DMS 273 (cell line): ENCODE data around the gene ADAMTS9.

ENCODE experiments used
- DNase-seq: peaks from one replicate; lab custom pipeline; 2025; ENCODE audit not compliant: unreplicated experiment; lab: John Stamatoyannopoulos, UW

ADAMTS9 gene

GRCh38 chr3:64686446-64686908 lies 1.3 kb downstream of the ADAMTS9 start:
- peak; percentile 59 for DNase-seq

- peak; percentile 89 for DNase-seq
These were observed 1.9 kb downstream of the ADAMTS9 start for GRCh38 chr3:64685800-64686445.

- DNase-seq = no peak
These were observed 2.4 kb downstream of the ADAMTS9 start for GRCh38 chr3:64685331-64685799.

- DNase-seq = peak; percentile 30
These were observed 3.0 kb downstream of the ADAMTS9 start for GRCh38 chr3:64684715-64685261.

- DNase-seq = no peak
These were observed 6.0 kb downstream of the ADAMTS9 start for GRCh38 chr3:64681827-64682226.

- DNase-seq = no peak
These were observed 6.8 kb downstream of the ADAMTS9 start for GRCh38 chr3:64681015-64681414.

- DNase-seq = no peak
These were observed 7.5 kb downstream of the ADAMTS9 start for GRCh38 chr3:64680334-64680733.

GRCh38 chr3:64677961-64678716 lies 9.7 kb downstream of the ADAMTS9 start:
- no peak for DNase-seq

GRCh38 chr3:64676831-64677230 lies 11.0 kb downstream of the ADAMTS9 start:
- no peak for DNase-seq

- no peak for DNase-seq
These were observed 12.0 kb downstream of the ADAMTS9 start for GRCh38 chr3:64675687-64676247.

- DNase-seq = no peak
These were observed 13.2 kb downstream of the ADAMTS9 start for GRCh38 chr3:64674591-64675076.

- DNase-seq = no peak
These were observed 14.6 kb downstream of the ADAMTS9 start for GRCh38 chr3:64673159-64673715.

GRCh38 chr3:64668582-64669510 lies 19.0 kb downstream of the ADAMTS9 start:
- DNase-seq = no peak

GRCh38 chr3:64667887-64668581 lies 19.8 kb downstream of the ADAMTS9 start:
- DNase-seq = no peak

- DNase-seq = no peak
These were observed 20.7 kb downstream of the ADAMTS9 start for GRCh38 chr3:64667138-64667537.

GRCh38 chr3:64666171-64666588 lies 21.6 kb downstream of the ADAMTS9 start:
- no peak for DNase-seq

- no peak for DNase-seq
These were observed 23.4 kb downstream of the ADAMTS9 start for GRCh38 chr3:64664397-64664796.

GRCh38 chr3:64659617-64659978 lies 28.2 kb downstream of the ADAMTS9 start:
- DNase-seq = no peak

GRCh38 chr3:64658001-64658400 lies 29.8 kb downstream of the ADAMTS9 start:
- no peak for DNase-seq

GRCh38 chr3:64656544-64656943 lies 31.3 kb downstream of the ADAMTS9 start:
- no peak for DNase-seq
